Right cardiac atrium (tissue), 5 donors: ENCODE results near the gene FEV. TPM values are rescaled to one million over a fixed set of nuclear protein-coding genes. Genes with fewer than 3 reads are reported as not detected.

Experiments used
- ATAC-seq, 2 donors: fragments of 200-7000 bp; cut with Tn5 transposase; one replicate each; pipeline versions ENCODE4 v1.8.0 to v1.9.1; 2020; ENCODE audit warnings: moderate library complexity in 2 of 2, mild to moderate bottlenecking in 1 of 2
- DNase-seq, 3 donors: peaks; one replicate each; pipeline ENCODE4 v3.0.0-alpha.2; 2020
- H3K27ac ChIP-seq: one replicate; pipeline ENCODE4 v1.5.1; 2013; ENCODE audit warnings: mild to moderate bottlenecking, low read length, control low read depth, moderate library complexity
- H3K27me3 ChIP-seq: one replicate; pipeline ENCODE4 v1.6.1; 2013; ENCODE audit not compliant: control insufficient read depth, insufficient read depth
- H3K4me1 ChIP-seq: one replicate; pipeline ENCODE4 v1.6.1; 2013; ENCODE audit warnings: low read length; ENCODE audit not compliant: control insufficient read depth, insufficient read depth
- H3K4me3 ChIP-seq: one replicate; pipeline ENCODE4 v1.5.1; 2013; ENCODE audit warnings: low read length, control low read depth
- H3K9me3 ChIP-seq: one replicate; pipeline ENCODE4 v1.6.1; 2013; ENCODE audit warnings: low read length; ENCODE audit not compliant: control insufficient read depth
- WGBS: extraction: QIAGEN DNeasy Blood & Tissue Kit; methylation state at CpG from one replicate; pipeline ENCODE4 v1.1.7; 2013; 5-methylcytosine and 5-hydroxymethylcytosine counted together
- intact Hi-C, 4 donors: fragments of 100-400 bp; cut with DNase I; formaldehyde crosslinking; loops; one replicate each; pipeline versions ENCODE4 v1.11.0 to v1.14.0; 2022 to 2023
- polyA plus RNA-seq: library from polyadenylated mRNA; stranded (reverse); fragments of 200-250 nt; gene quantifications from one replicate; pipeline ENCODE4 v1.2.3, GENCODE V29; 2013
- total RNA-seq, 4 donors: library from RNA; stranded (reverse); fragmentation: NEBNext Ultra II Directional; extraction: Animal tissue kit (Norgen Biotek cat#: 25700); gene quantifications; one replicate each; pipeline ENCODE4 v1.2.1, GENCODE V29; 2021
- donor health status: healthy with polysubstance abuse.
- donor health status: DM: no; HTN: yes; CAD: no.
- donor health status: DM: no; HTN: no; CAD: no.
- donor health status: DM: no; HTN: yes; CAD: no; lungs with severe emphysema.
- donor health status: DM: yes; HTN: yes; CAD: no.

Gene FEV
- total and polyA plus RNA-seq, 5 donors, result not detected

DNA sequence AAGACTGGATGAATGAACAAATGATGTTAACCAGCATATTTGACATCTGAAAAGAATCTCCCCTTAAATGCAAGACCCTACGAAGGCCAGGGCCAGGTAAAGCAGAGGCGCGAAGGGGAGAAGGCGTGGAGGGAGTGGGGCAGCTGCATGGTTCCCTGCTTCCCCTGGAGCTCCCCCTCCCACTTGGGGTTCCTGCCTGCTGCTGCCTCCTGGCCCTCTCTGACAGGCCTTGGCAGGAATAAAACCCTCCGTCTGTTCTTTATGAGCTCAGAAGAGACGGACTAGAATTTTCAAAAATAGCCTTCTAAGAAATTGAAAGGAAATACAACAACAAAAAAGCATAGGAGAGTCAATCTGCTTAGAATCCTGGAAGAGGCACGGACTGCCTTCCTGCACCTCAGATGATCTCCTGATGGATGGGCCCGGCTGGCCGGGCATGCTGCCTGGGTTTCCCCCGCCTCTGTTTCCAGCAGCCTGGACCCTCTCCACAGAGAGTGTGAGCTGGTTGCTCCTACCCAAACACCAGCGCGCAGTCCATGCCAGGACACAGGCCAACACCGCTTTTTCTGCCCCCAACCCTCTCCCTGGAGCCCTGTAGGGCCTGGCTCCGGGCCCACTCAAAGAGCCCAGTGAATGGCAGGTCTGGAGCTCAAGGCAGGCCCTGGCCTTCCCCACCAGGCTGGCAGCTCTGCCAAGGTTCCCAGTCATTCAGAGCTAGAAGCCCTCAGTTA is 32.4 kb upstream of the FEV start:
- DNase-seq (no peak), ATAC-seq (no peak)
- intact Hi-C loops, result no loop called here
- Histone ChIP-seq H3K4me3 (no peak overlapping the region), H3K27me3 (no peaks in the 10 kb centered on the region), H3K4me1 (no peaks in the 10 kb centered on the region), H3K27ac (no peak overlapping the region), H3K9me3 (no peaks in the 10 kb centered on the region)
- WGBS, result 63% methylated on average over 14 of the region's 14 CpGs

- Histone ChIP-seq H3K4me1 (no peaks in the 10 kb centered on the region), H3K4me3 (no peak overlapping the region), H3K27me3 (no peaks in the 10 kb centered on the region), H3K27ac (no peak overlapping the region), H3K9me3 (no peaks in the 10 kb centered on the region)
- WGBS, result 90% methylated on average over 11 of the region's 11 CpGs
- ATAC-seq (no peak), DNase-seq (no peak)
- intact Hi-C loops, result no loop called here
Measured at GRCh38 chr2:219016721-219017120, 31.7 kb upstream of the FEV start.

DNA sequence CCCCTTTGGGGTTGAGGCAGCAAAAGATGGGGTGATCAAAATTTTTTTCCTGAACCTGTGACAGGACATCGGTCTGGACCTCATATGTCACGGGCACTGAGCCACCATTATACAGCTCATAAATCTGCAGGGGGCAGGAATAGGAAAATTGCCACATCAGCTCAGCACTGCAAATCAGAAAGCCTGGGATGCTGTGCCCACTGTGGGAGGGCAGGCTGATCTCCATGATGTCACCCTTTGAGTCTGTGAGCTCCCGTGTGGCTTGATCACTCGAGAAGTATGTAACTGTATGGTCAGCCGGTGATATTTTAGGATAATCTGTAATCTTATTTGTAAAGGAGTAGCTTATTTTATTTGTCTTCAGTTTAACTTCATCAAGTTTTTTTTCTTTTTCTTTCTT is 25.9 kb upstream of the FEV start:
- ATAC-seq (no peak), DNase-seq (no peak)
- 82% methylated on average over 5 of the region's 5 CpGs for WGBS
- no peak overlapping the region for H3K4me3 ChIP-seq
- intact Hi-C loops, result no loop called here
- H3K27ac ChIP-seq, result no peak overlapping the region
- no peaks in the 10 kb centered on the region for H3K27me3 ChIP-seq
- no peaks in the 10 kb centered on the region for H3K9me3 ChIP-seq
- no peaks in the 10 kb centered on the region for H3K4me1 ChIP-seq

DNA sequence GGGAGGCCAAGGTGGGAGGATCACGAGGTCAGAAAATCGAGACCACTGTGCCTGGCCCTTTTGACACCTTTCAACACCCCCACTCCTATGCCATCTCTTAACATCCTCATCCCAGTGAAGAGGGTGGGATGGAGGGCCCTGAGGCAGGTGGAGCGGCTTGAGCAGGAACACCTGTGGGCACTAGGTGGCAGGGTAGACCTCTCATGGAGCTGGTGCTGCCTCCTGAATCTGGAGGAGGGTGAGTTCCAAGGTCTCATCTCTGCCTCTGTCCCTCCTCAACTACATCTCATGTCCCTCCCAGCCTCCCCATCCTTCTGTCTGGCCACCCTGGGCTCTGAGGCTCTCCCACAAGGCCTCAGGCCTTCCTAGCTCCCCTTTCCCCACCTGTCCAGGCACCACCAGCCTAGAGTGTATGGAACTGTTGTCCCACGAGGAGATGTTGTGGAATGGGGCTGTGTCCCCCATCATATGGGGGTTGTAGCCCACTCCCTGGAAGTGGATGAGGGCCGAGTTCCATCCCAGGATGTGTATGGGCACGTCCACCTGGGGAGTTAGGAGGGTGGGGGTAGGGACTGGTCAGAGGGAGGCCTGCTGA is 25.3 kb upstream of the FEV start:
- Histone ChIP-seq H3K27me3 (no peaks in the 10 kb centered on the region), H3K9me3 (no peaks in the 10 kb centered on the region), H3K4me1 (no peaks in the 10 kb centered on the region), H3K4me3 (no peak overlapping the region), H3K27ac (no peak overlapping the region)
- ATAC-seq (peak; percentile 29 to 51), DNase-seq (no peak)
- 47% methylated on average over 6 of the region's 6 CpGs for WGBS
- intact Hi-C loops, result no loop called here

DNA sequence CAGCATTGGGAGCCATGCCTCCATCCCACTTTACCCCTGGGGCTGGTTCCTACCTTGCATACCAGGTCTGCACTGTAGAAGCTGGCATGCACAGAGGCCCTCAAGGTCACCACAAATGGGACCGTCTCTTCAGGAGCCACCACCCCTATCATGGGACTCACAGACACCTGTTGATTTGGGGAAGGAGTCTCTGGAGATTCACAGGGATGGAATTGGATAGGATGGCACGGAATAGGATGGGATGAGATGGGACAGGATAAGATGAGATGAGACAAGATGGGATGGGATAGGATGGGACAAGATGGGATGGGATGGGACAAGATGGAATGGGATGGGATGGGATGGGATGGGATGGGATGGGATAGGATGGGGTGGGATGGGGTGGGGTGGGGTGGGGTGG is 24.3 kb upstream of the FEV start:
- 68% methylated on average over 2 of the region's 2 CpGs for WGBS
- Histone ChIP-seq H3K4me1 (no peaks in the 10 kb centered on the region), H3K27ac (no peak overlapping the region), H3K9me3 (no peaks in the 10 kb centered on the region), H3K4me3 (no peak overlapping the region), H3K27me3 (no peaks in the 10 kb centered on the region)
- intact Hi-C loops, result no loop called here
- DNase-seq, result no peak
- no peak for ATAC-seq

- Histone ChIP-seq H3K27me3 (no peaks in the 10 kb centered on the region), H3K4me3 (no peak overlapping the region), H3K4me1 (peaks cover 2% of the 10 kb centered on the region), H3K9me3 (no peaks in the 10 kb centered on the region), H3K27ac (no peak overlapping the region)
- WGBS, result 89% methylated on average over 3 of the region's 3 CpGs
- no peak for DNase-seq
- intact Hi-C loops, result no loop called here
- no peak for ATAC-seq
Measured at GRCh38 chr2:219003979-219004378, 19.0 kb upstream of the FEV start.

DNA sequence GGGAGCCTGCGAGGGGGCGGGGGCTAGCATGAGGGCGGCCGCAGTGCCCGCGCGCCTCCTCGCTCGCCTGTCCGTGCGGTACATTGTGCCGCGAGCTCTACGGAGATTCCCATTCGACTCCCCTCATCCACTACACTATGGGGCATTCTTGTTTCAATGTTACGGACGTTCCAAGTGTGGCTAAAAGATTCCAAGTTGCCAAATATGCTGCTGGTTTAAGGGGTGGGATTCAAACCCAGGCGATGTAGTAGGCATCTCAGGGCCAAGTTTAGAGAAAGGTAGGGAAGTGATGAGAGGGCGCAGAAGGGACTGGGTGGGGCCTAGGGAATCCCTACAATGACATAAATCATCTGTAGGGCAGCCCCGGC is 18.3 kb upstream of the FEV start:
- 6% methylated on average over 20 of the region's 20 CpGs for WGBS
- Histone ChIP-seq H3K4me1 (peaks cover 2% of the 10 kb centered on the region), H3K9me3 (no peaks in the 10 kb centered on the region), H3K27ac (no peak overlapping the region), H3K27me3 (no peaks in the 10 kb centered on the region), H3K4me3 (no peak overlapping the region)
- intact Hi-C loops, result no loop called here
- no peak for DNase-seq
- peak in 1 of 2 donors; percentile 12 for ATAC-seq

GRCh38 chr2:219002395-219003266 is 17.6 kb upstream of the FEV start:
- WGBS, result 1% methylated on average over 72 of the region's 72 CpGs
- Histone ChIP-seq H3K4me3 (no peak overlapping the region), H3K27ac (no peak overlapping the region), H3K9me3 (no peaks in the 10 kb centered on the region), H3K4me1 (peaks cover 2% of the 10 kb centered on the region), H3K27me3 (no peaks in the 10 kb centered on the region)
- intact Hi-C loops, result no loop called here
- ATAC-seq, result peak; percentile 9 to 38
- peak in 2 of 3 donors; percentile 68 to 74 for DNase-seq

- no peak overlapping the region for H3K4me3 ChIP-seq
- intact Hi-C loops, result no loop called here
- DNase-seq, result no peak
- no peaks in the 10 kb centered on the region for H3K9me3 ChIP-seq
- WGBS, result 1% methylated on average over 70 of the region's 70 CpGs
- ATAC-seq, result peak; percentile 33 to 47
- H3K27me3 ChIP-seq, result no peaks in the 10 kb centered on the region
- no peak overlapping the region for H3K27ac ChIP-seq
- H3K4me1 ChIP-seq, result peaks cover 2% of the 10 kb centered on the region
Measured at GRCh38 chr2:219001577-219002394, 16.8 kb upstream of the FEV start.

DNA sequence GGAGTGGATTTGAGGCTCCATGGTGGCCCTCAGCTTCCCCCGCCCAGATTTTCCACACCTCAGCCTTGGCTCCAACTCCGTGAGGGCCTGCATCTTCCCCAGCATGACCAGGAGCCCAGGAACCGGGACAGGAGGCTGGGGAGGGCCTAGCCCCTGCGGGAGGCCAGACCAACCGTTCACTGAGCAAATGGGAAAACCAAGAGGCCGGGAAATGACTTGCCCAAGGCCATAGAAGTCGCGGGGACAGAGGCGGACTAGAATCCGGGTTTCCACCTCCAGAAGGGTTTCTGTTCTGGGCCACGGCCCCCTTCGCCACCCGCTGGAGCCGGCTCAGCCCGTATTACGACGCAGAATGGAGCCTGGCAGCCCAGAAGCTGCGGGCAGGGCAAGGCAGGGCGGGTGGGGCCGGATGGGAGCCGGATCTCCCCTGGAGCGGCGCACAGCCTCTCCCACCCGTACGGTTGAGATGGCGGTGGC is 16.2 kb upstream of the FEV start:
- intact Hi-C loops, result no loop called here
- Histone ChIP-seq H3K27me3 (no peaks in the 10 kb centered on the region), H3K4me1 (peaks cover 2% of the 10 kb centered on the region), H3K4me3 (no peak overlapping the region), H3K9me3 (no peaks in the 10 kb centered on the region), H3K27ac (no peak overlapping the region)
- DNase-seq (no peak), ATAC-seq (no peak)
- 7% methylated on average over 26 of the region's 26 CpGs for WGBS
